Measurements from ENCODE around the gene HPSE2. TPM values are rescaled to one million over a fixed set of nuclear protein-coding genes. Genes with fewer than 3 reads are reported as not detected.

Gene HPSE2
- total and polyA plus RNA-seq, 2 of the 13 experiments (the other 11 are each of a cell fraction or from before 2014, with no cell fraction given) = 0.01 TPM; not detected in 1

DNA sequence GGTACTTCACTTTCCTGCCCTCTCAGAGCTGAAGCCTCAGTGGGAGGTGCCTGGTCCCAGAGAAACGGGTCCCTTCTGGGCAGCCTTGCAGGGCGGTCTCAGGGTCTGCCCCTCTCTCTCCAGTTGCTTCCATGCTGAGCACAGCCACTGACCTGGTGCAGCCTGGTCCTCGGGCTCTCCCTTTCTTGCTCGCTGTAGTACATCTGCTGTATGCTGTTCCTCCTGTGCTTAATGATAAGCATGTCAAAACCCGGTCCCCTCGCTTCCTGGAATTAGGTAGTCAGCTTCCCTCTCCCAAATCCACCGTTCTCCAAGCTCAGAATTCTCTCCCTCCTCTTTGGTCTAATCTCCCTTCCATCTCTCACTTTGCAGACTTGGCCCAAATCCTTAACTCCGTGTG lies 777.9 kb downstream of the HPSE2 start:
- intact Hi-C loops (cut with micrococcal nuclease; ENCODE audit: unreplicated experiment) (no loop called here), in situ Hi-C loops (cut with HindIII; ENCODE audit: extremely low pct_ligation_motif_present, low pct_unique_long_range_greater_than_20kb) (loop anchor here (25.0 kb wide), 1 partner anchor 580 kb away; no protein-coding TSS in a partner anchor)
- Histone ChIP-seq H3K27me3 (ENCODE audit: control insufficient read depth in 1 of 2, insufficient read depth in 2 of 2, low read length in 2 of 2) (peaks cover 0 to 1% of the 10 kb centered on the region in 2 experiments; a peak in 2 of 5 replicates), H4K20me1 (ENCODE audit: insufficient read depth, low read length) (no peaks in the 10 kb centered on the region), H3K9ac (ENCODE audit: insufficient read depth, low read depth, low read length) (no peak overlapping the region), H3K4me2 (ENCODE audit: low read depth, low read length) (no peak overlapping the region), H3K36me3 (replicated peaks in 1 of 2; ENCODE audit: control insufficient read depth in 1 of 2, insufficient read depth in 2 of 2, low read length in 2 of 2) (no peaks in the 10 kb centered on the region), H3K4me1 (ENCODE audit: insufficient read depth, low read length) (peaks cover 27% of the 10 kb centered on the region), H3K4me3 (replicated peaks in 1 of 3; ENCODE audit: insufficient read depth in 1 of 3, low read depth in 2 of 3, low read length in 3 of 3) (no peak overlapping the region), H3K79me2 (ENCODE audit: insufficient read depth, low read length) (no peaks in the 10 kb centered on the region), H3K27ac (ENCODE audit: extremely low read length, insufficient read depth, low read length) (no peak overlapping the region), H2AFZ (ENCODE audit: low read length) (no peak overlapping the region), H3K9me3 (ENCODE audit: low read length) (no peaks in the 10 kb centered on the region)
- BruUV-seq (replicated peaks) = no TSS peak
- POLR2A ChIA-PET = no interaction called here
- 32% methylated on average over 6 of the region's 8 CpGs for WGBS (ENCODE audit: low lambda C conversion rate)
- ATAC-seq = no peak
- TF ChIP-seq, protein P1, sequence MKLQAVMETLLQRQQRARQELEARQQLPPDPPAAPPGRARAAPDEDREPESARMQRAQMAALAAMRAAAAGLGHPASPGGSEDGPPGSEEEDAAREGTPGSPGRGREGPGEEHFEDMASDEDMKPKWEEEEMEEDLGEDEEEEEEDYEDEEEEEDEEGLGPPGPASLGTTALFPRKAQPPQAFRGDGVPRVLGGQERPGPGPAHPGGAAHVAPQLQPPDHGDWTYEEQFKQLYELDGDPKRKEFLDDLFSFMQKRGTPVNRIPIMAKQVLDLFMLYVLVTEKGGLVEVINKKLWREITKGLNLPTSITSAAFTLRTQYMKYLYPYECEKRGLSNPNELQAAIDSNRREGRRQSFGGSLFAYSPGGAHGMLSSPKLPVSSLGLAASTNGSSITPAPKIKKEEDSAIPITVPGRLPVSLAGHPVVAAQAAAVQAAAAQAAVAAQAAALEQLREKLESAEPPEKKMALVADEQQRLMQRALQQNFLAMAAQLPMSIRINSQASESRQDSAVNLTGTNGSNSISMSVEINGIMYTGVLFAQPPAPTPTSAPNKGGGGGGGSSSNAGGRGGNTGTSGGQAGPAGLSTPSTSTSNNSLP (IDR thresholded peaks at IDR 0.05; ENCODE audit: low read depth, low read length) = no peak
- TF ChIP-seq DNMT3B (CRISPR knock-in tag; conservative IDR thresholded peaks at IDR 0.05) (no peak), NFATC3 (CRISPR knock-in tag; IDR thresholded peaks at IDR 0.05) (no peak), KDM3A (CRISPR knock-in tag; IDR thresholded peaks at IDR 0.05; ENCODE audit: low read depth) (no peak), ZNF484 (CRISPR knock-in tag; IDR thresholded peaks at IDR 0.05; ENCODE audit: borderline replicate concordance, low read depth) (no peak), ZNF20 (CRISPR knock-in tag; IDR thresholded peaks at IDR 0.05) (no peak), POGZ (CRISPR knock-in tag; IDR thresholded peaks at IDR 0.05) (no peak), FOXC1 (CRISPR knock-in tag; IDR thresholded peaks at IDR 0.05; ENCODE audit: borderline replicate concordance) (no peak), RNF2 (conservative IDR thresholded peaks at IDR 0.05; ENCODE audit: low read depth) (no peak), HNRNPH1 (optimal IDR thresholded peaks at IDR 0.05; ENCODE audit: low read depth, low read length) (no peak), TCF7 (IDR thresholded peaks at IDR 0.05; ENCODE audit: low read depth) (no peak), HCFC1 (IDR thresholded peaks at IDR 0.05; ENCODE audit: low read depth, low read length) (no peak)
- TF ChIP-seq, protein P2, sequence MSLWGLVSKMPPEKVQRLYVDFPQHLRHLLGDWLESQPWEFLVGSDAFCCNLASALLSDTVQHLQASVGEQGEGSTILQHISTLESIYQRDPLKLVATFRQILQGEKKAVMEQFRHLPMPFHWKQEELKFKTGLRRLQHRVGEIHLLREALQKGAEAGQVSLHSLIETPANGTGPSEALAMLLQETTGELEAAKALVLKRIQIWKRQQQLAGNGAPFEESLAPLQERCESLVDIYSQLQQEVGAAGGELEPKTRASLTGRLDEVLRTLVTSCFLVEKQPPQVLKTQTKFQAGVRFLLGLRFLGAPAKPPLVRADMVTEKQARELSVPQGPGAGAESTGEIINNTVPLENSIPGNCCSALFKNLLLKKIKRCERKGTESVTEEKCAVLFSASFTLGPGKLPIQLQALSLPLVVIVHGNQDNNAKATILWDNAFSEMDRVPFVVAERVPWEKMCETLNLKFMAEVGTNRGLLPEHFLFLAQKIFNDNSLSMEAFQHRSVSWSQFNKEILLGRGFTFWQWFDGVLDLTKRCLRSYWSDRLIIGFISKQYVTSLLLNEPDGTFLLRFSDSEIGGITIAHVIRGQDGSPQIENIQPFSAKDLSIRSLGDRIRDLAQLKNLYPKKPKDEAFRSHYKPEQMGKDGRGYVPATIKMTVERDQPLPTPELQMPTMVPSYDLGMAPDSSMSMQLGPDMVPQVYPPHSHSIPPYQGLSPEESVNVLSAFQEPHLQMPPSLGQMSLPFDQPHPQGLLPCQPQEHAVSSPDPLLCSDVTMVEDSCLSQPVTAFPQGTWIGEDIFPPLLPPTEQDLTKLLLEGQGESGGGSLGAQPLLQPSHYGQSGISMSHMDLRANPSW (CRISPR knock-in tag; IDR thresholded peaks at IDR 0.05; ENCODE audit: borderline replicate concordance) = no peak
- TF ChIP-seq, protein P3, sequence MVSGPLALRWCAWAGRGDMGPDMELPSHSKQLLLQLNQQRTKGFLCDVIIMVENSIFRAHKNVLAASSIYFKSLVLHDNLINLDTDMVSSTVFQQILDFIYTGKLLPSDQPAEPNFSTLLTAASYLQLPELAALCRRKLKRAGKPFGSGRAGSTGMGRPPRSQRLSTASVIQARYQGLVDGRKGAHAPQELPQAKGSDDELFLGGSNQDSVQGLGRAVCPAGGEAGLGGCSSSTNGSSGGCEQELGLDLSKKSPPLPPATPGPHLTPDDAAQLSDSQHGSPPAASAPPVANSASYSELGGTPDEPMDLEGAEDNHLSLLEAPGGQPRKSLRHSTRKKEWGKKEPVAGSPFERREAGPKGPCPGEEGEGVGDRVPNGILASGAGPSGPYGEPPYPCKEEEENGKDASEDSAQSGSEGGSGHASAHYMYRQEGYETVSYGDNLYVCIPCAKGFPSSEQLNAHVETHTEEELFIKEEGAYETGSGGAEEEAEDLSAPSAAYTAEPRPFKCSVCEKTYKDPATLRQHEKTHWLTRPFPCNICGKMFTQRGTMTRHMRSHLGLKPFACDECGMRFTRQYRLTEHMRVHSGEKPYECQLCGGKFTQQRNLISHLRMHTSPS (CRISPR knock-in tag; IDR thresholded peaks at IDR 0.05; ENCODE audit: low read depth) = no peak
- FAIRE-seq = no peak
- CTCF ChIA-PET (ENCODE audit: low intra/inter-chr PET ratio, low total read pairs) = no interaction called here
- no peak for DNase-seq (ENCODE audit: low spot score)
